Suppressor macrophage treated with lipopolysaccharide for 1 hour (primary cell): ENCODE data around the gene PKM.

Source experiments
- DNase-seq, 3 donors: peaks; one replicate each; pipeline ENCODE4 v3.0.0-alpha.2; 2020 to 2022

Gene PKM

DNA sequence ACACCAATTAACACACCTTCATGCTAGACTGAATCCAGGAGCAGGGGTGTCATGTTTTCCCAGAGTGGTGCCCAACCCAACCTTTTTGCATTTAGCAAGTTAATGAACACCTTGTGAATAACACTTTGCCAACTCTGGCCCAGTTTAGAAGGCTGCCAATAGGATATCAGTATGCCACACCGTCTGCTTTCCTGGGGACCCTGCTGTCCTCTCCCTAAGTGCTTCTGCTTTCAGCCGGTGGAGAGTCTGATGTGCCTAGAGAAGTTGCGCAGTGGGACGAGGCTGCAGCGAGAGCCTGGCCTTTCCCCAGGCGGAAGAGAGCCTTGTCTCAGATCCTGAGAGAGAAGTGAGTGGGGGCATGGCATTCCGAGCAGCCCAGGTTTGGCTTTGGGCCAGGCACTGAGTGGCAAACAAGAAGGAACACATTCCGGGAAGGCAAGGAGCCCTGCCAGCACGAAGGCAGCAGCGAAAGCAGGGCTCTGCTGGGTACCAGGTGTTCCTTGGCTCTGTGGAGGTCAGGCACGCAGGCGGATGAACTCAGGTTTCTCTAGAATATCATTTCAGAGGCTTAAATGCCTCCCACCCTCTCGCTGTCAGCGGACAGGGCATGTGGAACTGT, 75.9 kb downstream of the PKM start:
- peak in 2 of 3 donors; percentile 16 to 42 for DNase-seq

DNA sequence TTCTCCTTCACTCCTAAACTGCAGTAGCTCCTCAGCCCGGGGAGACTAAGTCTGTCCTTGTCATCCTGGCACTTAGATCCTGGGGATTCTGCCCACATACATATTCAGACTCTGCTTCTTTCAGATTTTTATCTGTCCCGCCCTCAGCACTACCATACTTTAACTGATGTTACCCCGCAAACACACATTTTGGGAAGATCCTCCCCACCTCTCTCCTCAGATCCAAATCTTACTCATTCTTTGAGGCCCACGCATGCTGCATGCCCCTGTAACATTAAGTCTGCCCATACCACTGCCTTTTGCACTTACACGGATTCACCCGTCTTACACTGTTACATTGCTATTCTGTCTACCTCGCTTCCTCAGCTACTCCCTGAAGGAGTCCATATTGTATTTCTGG, 76.7 kb downstream of the PKM start:
- DNase-seq: no peak

DNA sequence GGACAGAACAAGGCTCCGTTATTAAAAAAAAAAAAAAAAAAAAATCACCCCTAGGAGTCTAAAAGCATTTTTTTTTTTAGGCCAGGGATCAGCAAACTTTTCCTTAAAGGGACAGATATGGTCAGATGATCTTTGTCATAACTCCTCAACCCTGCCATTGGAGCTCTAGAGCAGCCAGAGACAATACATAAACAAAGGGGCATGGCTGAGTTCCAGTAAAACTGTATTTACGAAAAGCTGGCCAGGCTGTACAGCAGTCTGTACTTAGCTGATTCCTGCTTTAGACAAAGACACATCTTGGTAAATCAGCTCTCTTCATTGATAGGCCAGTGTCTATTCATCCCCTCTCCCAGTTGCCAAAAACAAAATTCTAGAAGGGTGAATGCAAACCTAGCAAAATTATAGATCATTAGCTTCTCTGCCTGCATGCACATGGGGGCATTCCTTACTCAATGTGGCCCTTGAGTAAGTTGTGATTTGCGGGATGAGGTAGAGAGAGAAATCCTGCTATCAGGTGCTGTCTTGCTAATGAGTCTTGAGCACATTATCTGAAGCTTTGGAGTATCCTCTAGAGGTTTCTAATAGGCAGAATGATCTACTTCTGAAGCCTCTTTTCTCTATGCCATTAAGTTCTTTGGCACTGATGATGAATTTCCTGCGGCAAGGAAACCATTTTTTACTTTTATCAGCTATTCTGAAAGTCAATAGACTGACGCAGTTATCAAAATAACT, 77.6 kb downstream of the PKM start:
- DNase-seq: no peak
